Measurements from ENCODE around the gene PTX4. TPM values are rescaled to one million over a fixed set of nuclear protein-coding genes. Genes with fewer than 3 reads are reported as not detected.

The PTX4 gene
- total RNA-seq, 1 experiment from 2014 or later = 0.22 TPM

- no peak overlapping the region for H3K4me2 ChIP-seq (ENCODE audit: low read length)
- ChIA-PET POLR2A (ENCODE audit: unreplicated experiment) (no interaction called here), CTCF (no interaction called here)
- no peaks in the 10 kb centered on the region for H3K36me3 ChIP-seq (ENCODE audit: low read depth, low read length)
- DNase-seq (no peak), ATAC-seq (no peak)
- H4K20me1 ChIP-seq (ENCODE audit: low read length) = no peaks in the 10 kb centered on the region
- no peaks in the 10 kb centered on the region for H3F3A ChIP-seq (ENCODE audit: low read length, unreplicated experiment)
- H3K9me2 ChIP-seq (replicated peaks; ENCODE audit: low read length) = no peaks in the 10 kb centered on the region
- intact Hi-C loops (cut with micrococcal nuclease) = no loop called here
- BruUV-seq (replicated peaks) = no TSS peak
- no peaks in the 10 kb centered on the region for H3K4me1 ChIP-seq (ENCODE audit: insufficient read depth, low read length)
- H2AFZ ChIP-seq (ENCODE audit: low read length) = no peak overlapping the region
- no peaks in the 10 kb centered on the region for H3K27me3 ChIP-seq (ENCODE audit: low read length)
- H3K4me3 ChIP-seq (ENCODE audit: low read length) = no peak overlapping the region
- no peaks in the 10 kb centered on the region for H3K79me2 ChIP-seq (ENCODE audit: low read length)
- no peaks in the 10 kb centered on the region for H3K9me3 ChIP-seq (ENCODE audit: low read length)
- TF ChIP-seq EZH2phosphoT487 (IDR thresholded peaks at IDR 0.05; ENCODE audit: borderline replicate concordance, low read length) = no peak
- TF ChIP-seq CTCF (conservative IDR thresholded peaks at IDR 0.05; ENCODE audit: low read depth, low read length) = no peak
- no peak for TF ChIP-seq EZH2 (IDR thresholded peaks at IDR 0.05; ENCODE audit: low read length, unreplicated experiment)
- no peak overlapping the region for H3K27ac ChIP-seq (ENCODE audit: low read length)
- no peak overlapping the region for H3K9ac ChIP-seq (ENCODE audit: low read length)
Measured at GRCh38 chr16:1455190-1456171, 33.3 kb downstream of the PTX4 start.

DNA sequence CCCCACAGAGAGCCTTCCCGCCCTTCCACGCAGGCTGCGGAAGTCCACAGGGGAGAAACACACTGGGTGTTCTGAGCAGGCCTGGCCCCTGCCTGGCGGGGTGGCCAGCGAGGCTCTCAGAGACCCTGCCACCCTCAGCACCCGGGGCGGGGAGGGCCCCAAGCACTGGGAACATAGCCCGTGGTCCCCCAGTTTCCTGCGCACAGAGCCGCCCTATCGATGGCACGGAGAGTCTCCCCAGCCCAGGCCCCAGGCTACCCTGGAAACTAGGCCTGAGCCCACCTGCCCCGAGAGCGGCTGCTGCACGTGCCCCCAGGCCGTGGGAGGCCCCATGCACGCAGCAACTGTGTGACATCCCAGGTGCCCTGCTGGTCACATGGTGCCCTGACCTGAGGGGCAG lies 34.2 kb downstream of the PTX4 start:
- H3K27me3 ChIP-seq (ENCODE audit: low read length) = no peaks in the 10 kb centered on the region
- no peaks in the 10 kb centered on the region for H3K36me3 ChIP-seq (ENCODE audit: low read depth, low read length)
- ChIA-PET POLR2A (ENCODE audit: unreplicated experiment) (no interaction called here), CTCF (no interaction called here)
- no peak for DNase-seq
- no peak overlapping the region for H3K4me3 ChIP-seq (ENCODE audit: low read length)
- H3F3A ChIP-seq (ENCODE audit: low read length, unreplicated experiment) = no peaks in the 10 kb centered on the region
- no peak for ATAC-seq
- H4K20me1 ChIP-seq (ENCODE audit: low read length) = no peaks in the 10 kb centered on the region
- H3K9me3 ChIP-seq (ENCODE audit: low read length) = no peaks in the 10 kb centered on the region
- TF ChIP-seq EZH2 (IDR thresholded peaks at IDR 0.05; ENCODE audit: low read length, unreplicated experiment) (no peak), CTCF (conservative IDR thresholded peaks at IDR 0.05; ENCODE audit: low read depth, low read length) (no peak), EZH2phosphoT487 (IDR thresholded peaks at IDR 0.05; ENCODE audit: borderline replicate concordance, low read length) (no peak)
- H3K79me2 ChIP-seq (ENCODE audit: low read length) = no peaks in the 10 kb centered on the region
- H3K9me2 ChIP-seq (replicated peaks; ENCODE audit: low read length) = no peaks in the 10 kb centered on the region
- no peak overlapping the region for H3K9ac ChIP-seq (ENCODE audit: low read length)
- no peak overlapping the region for H3K4me2 ChIP-seq (ENCODE audit: low read length)
- H2AFZ ChIP-seq (ENCODE audit: low read length) = no peak overlapping the region
- BruUV-seq (replicated peaks) = no TSS peak
- no peaks in the 10 kb centered on the region for H3K4me1 ChIP-seq (ENCODE audit: insufficient read depth, low read length)
- intact Hi-C loops (cut with micrococcal nuclease) = no loop called here
- no peak overlapping the region for H3K27ac ChIP-seq (ENCODE audit: low read length)

GRCh38 chr16:1453316-1453715 lies 35.4 kb downstream of the PTX4 start:
- H3K9me2 ChIP-seq (replicated peaks; ENCODE audit: low read length) = no peaks in the 10 kb centered on the region
- H3K27me3 ChIP-seq (ENCODE audit: low read length) = no peaks in the 10 kb centered on the region
- intact Hi-C loops (cut with micrococcal nuclease) = no loop called here
- no peak overlapping the region for H3K4me2 ChIP-seq (ENCODE audit: low read length)
- TF ChIP-seq EZH2 (IDR thresholded peaks at IDR 0.05; ENCODE audit: low read length, unreplicated experiment) (no peak), CTCF (conservative IDR thresholded peaks at IDR 0.05; ENCODE audit: low read depth, low read length) (no peak), EZH2phosphoT487 (IDR thresholded peaks at IDR 0.05; ENCODE audit: borderline replicate concordance, low read length) (no peak)
- DNase-seq = no peak
- no peaks in the 10 kb centered on the region for H3K36me3 ChIP-seq (ENCODE audit: low read depth, low read length)
- H3K4me1 ChIP-seq (ENCODE audit: insufficient read depth, low read length) = no peaks in the 10 kb centered on the region
- no peak overlapping the region for H3K9ac ChIP-seq (ENCODE audit: low read length)
- ChIA-PET CTCF (no interaction called here), POLR2A (ENCODE audit: unreplicated experiment) (no interaction called here)
- no TSS peak for BruUV-seq (replicated peaks)
- H3K79me2 ChIP-seq (ENCODE audit: low read length) = no peaks in the 10 kb centered on the region
- no peaks in the 10 kb centered on the region for H4K20me1 ChIP-seq (ENCODE audit: low read length)
- H3K27ac ChIP-seq (ENCODE audit: low read length) = no peak overlapping the region
- H3F3A ChIP-seq (ENCODE audit: low read length, unreplicated experiment) = no peaks in the 10 kb centered on the region
- H3K4me3 ChIP-seq (ENCODE audit: low read length) = no peak overlapping the region
- ATAC-seq = no peak
- no peak overlapping the region for H2AFZ ChIP-seq (ENCODE audit: low read length)
- no peaks in the 10 kb centered on the region for H3K9me3 ChIP-seq (ENCODE audit: low read length)

All from PC-3 (cell line).